ENCODE measurements around the gene ZSWIM3. TPM values are rescaled to one million over a fixed set of nuclear protein-coding genes. Genes with fewer than 3 reads are reported as not detected.

ZSWIM3 gene
- total RNA-seq, 2 experiments from 2014 or later: 0.36 to 0.44 TPM

- no peaks in the 10 kb centered on the region for H3K9me3 Mint-ChIP-seq
- peaks cover 24% of the 10 kb centered on the region for H3K27me3 Mint-ChIP-seq
- Histone ChIP-seq H3K27me3 (ENCODE audit: control insufficient read depth in 1 of 2, insufficient read depth in 2 of 2, low read length in 2 of 2) (peaks cover 0 to 3% of the 10 kb centered on the region in 2 experiments), H3K4me1 (ENCODE audit: insufficient read depth, low read length) (peaks cover 3% of the 10 kb centered on the region), H3K4me3 (ENCODE audit: low read length) (no peak overlapping the region), H3K9me3 (ENCODE audit: control insufficient read depth in 1 of 2, insufficient read depth in 1 of 2, low read length in 2 of 2) (no peaks in the 10 kb centered on the region), H3K27ac (ENCODE audit: low read depth in 1 of 2, low read length in 2 of 2) (no peak overlapping the region), H3K36me3 (ENCODE audit: insufficient read depth, low read length) (no peaks in the 10 kb centered on the region)
- no peak overlapping the region for H3K4me3 Mint-ChIP-seq
- DNase-seq (no peak), ATAC-seq (ENCODE audit: poor library complexity) (no peak)
- no peak for TF ChIP-seq CTCF (IDR thresholded peaks at IDR 0.05)
- H3K27ac Mint-ChIP-seq: no peak overlapping the region
- H3K4me1 Mint-ChIP-seq (ENCODE audit: low read depth): peaks cover 4% of the 10 kb centered on the region
- intact Hi-C loops (cut with DNase I, micrococcal nuclease): no loop called here
- CTCF ChIA-PET: interaction anchor here (0.7 kb wide), 1 partner anchor 28 kb away, joined by 3 read pairs; no protein-coding TSS in a partner anchor
- H3K36me3 Mint-ChIP-seq (ENCODE audit: low read depth): no peaks in the 10 kb centered on the region
- POLR2A ChIA-PET: interaction anchor here (2.9 kb wide), 1 partner anchor 13 kb away, joined by 11 read pairs; the partner anchor contains the start of gene PCIF1
Measured at GRCh38 chr20:45921337-45922189, 64.1 kb downstream of the ZSWIM3 start.

- no peaks in the 10 kb centered on the region for H3K9me3 ChIP-seq (ENCODE audit: control insufficient read depth in 1 of 2, insufficient read depth in 1 of 2, low read length in 2 of 2)
- Mint-ChIP-seq H3K4me3 (no peak overlapping the region), H3K9me3 (no peaks in the 10 kb centered on the region), H3K27ac (no peak overlapping the region), H3K4me1 (ENCODE audit: low read depth) (peaks cover 4% of the 10 kb centered on the region), H3K27me3 (peaks cover 7% of the 10 kb centered on the region), H3K36me3 (ENCODE audit: low read depth) (no peaks in the 10 kb centered on the region)
- ChIA-PET POLR2A (interaction anchor here (2.4 to 3.3 kb wide), 2 partner anchors 10 to 34 kb away, joined by 6 to 20 read pairs; partner anchors contain the start of genes CTSA, NEURL2 and PCIF1), CTCF (interaction anchor here (0.7 kb wide), 1 partner anchor 126 kb away, joined by 3 read pairs; no protein-coding TSS in a partner anchor)
- no peaks in the 10 kb centered on the region for H3K27me3 ChIP-seq (ENCODE audit: control insufficient read depth in 1 of 2, insufficient read depth in 2 of 2, low read length in 2 of 2)
- no peak for DNase-seq
- H3K36me3 ChIP-seq (ENCODE audit: insufficient read depth, low read length): no peaks in the 10 kb centered on the region
- intact Hi-C loops (cut with DNase I, micrococcal nuclease): no loop called here
- no peak for TF ChIP-seq CTCF (IDR thresholded peaks at IDR 0.05)
- H3K4me1 ChIP-seq (ENCODE audit: insufficient read depth, low read length): peaks cover 3% of the 10 kb centered on the region
- no peak overlapping the region for H3K27ac ChIP-seq (ENCODE audit: low read depth in 1 of 2, low read length in 2 of 2)
- no peak for ATAC-seq (ENCODE audit: poor library complexity)
- H3K4me3 ChIP-seq (ENCODE audit: low read length): no peak overlapping the region
Measured at GRCh38 chr20:45924391-45925261, 67.2 kb downstream of the ZSWIM3 start.

- Histone ChIP-seq H3K27ac (ENCODE audit: low read depth in 1 of 2, low read length in 2 of 2) (no peak overlapping the region), H3K4me1 (ENCODE audit: insufficient read depth, low read length) (peaks cover 3% of the 10 kb centered on the region), H3K9me3 (ENCODE audit: control insufficient read depth in 1 of 2, insufficient read depth in 1 of 2, low read length in 2 of 2) (no peaks in the 10 kb centered on the region), H3K36me3 (ENCODE audit: insufficient read depth, low read length) (no peaks in the 10 kb centered on the region), H3K4me3 (ENCODE audit: low read length) (no peak overlapping the region), H3K27me3 (ENCODE audit: control insufficient read depth in 1 of 2, insufficient read depth in 2 of 2, low read length in 2 of 2) (no peaks in the 10 kb centered on the region)
- TF ChIP-seq CTCF (IDR thresholded peaks at IDR 0.05): no peak
- no peak overlapping the region for H3K27ac Mint-ChIP-seq
- H3K27me3 Mint-ChIP-seq: no peaks in the 10 kb centered on the region
- no peaks in the 10 kb centered on the region for H3K36me3 Mint-ChIP-seq (ENCODE audit: low read depth)
- H3K4me1 Mint-ChIP-seq (ENCODE audit: low read depth): peaks cover 4% of the 10 kb centered on the region
- intact Hi-C loops (cut with DNase I, micrococcal nuclease): no loop called here
- H3K9me3 Mint-ChIP-seq: no peaks in the 10 kb centered on the region
- ChIA-PET CTCF (no interaction called here), POLR2A (interaction anchor here (0.6 to 3.3 kb wide), 5 partner anchors 8 to 1005 kb away, joined by 3 to 20 read pairs (median 6); partner anchors contain the start of genes CTSA, NEURL2, PCIF1 and ZSWIM1)
- ATAC-seq (ENCODE audit: poor library complexity): no peak
- no peak for DNase-seq
- H3K4me3 Mint-ChIP-seq: no peak overlapping the region
Measured at GRCh38 chr20:45925821-45926506, 68.5 kb downstream of the ZSWIM3 start.
